ENCODE results near the gene ORMDL3. TPM values are rescaled to one million over a fixed set of nuclear protein-coding genes. Genes with fewer than 3 reads are reported as not detected.

ORMDL3 gene, protein sequence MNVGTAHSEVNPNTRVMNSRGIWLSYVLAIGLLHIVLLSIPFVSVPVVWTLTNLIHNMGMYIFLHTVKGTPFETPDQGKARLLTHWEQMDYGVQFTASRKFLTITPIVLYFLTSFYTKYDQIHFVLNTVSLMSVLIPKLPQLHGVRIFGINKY
- polyA plus RNA-seq (ENCODE audit: insufficient read depth in 1 of 5, insufficient read length in 5 of 5, low replicate concordance in 1 of 5): 10 to 100 TPM; 76.5 to 88.5 (median 84.4) TPM
- long read RNA-seq, donor 1, transcript ORMDL3-204 (4 exons, 2,106 nt): minor isoform, 9 of 27 reads
- long read RNA-seq, donor 1, transcript ORMDL3-201 (4 exons, 2,111 nt): major isoform, 18 of 27 reads
- long read RNA-seq, donor 1, partial matches to known transcripts: 0 of 27 reads
- long read RNA-seq, donor 1, other reads (novel, unspliced or antisense): 0 of 27 reads
- long read RNA-seq, donor 2, transcript ORMDL3-204 (4 exons, 2,106 nt): minor isoform, 6 of 18 reads
- long read RNA-seq, donor 2, transcript ORMDL3-201 (4 exons, 2,111 nt): major isoform, 12 of 18 reads
- long read RNA-seq, donor 2, partial matches to known transcripts: 0 of 18 reads
- long read RNA-seq, donor 2, other reads (novel, unspliced or antisense): 0 of 18 reads
- long read RNA-seq, donor 3, transcript ORMDL3-204 (4 exons, 2,106 nt): minor isoform, 8 of 20 reads
- long read RNA-seq, donor 3, transcript ORMDL3-201 (4 exons, 2,111 nt): major isoform, 11 of 20 reads
- long read RNA-seq, donor 3, partial matches to known transcripts: 0 of 20 reads
- long read RNA-seq, donor 3, other reads (novel, unspliced or antisense): 0 of 20 reads
- long read RNA-seq, donor 4, transcript ORMDL3-201 (4 exons, 2,111 nt): major isoform, 7 of 9 reads
- long read RNA-seq, donor 4, partial matches to known transcripts: 0 of 9 reads
- long read RNA-seq, donor 4, other reads (novel, unspliced or antisense): 0 of 9 reads
- long read RNA-seq, donor 5, transcript ORMDL3-204 (4 exons, 2,106 nt): minor isoform, 7 of 20 reads
- long read RNA-seq, donor 5, transcript ORMDL3-201 (4 exons, 2,111 nt): major isoform, 13 of 20 reads
- long read RNA-seq, donor 5, partial matches to known transcripts: 0 of 20 reads
- long read RNA-seq, donor 5, other reads (novel, unspliced or antisense): 0 of 20 reads
- long read RNA-seq, donor 6, transcript ORMDL3-201 (4 exons, 2,111 nt): major isoform, 21 of 25 reads
- long read RNA-seq, donor 6, partial matches to known transcripts: 0 of 25 reads
- long read RNA-seq, donor 6, other reads (novel, unspliced or antisense): 0 of 25 reads
- long read RNA-seq, donor 7, transcript ORMDL3-204 (4 exons, 2,106 nt): minor isoform, 5 of 18 reads
- long read RNA-seq, donor 7, transcript ORMDL3-201 (4 exons, 2,111 nt): major isoform, 13 of 18 reads
- long read RNA-seq, donor 7, partial matches to known transcripts: 0 of 18 reads
- long read RNA-seq, donor 7, other reads (novel, unspliced or antisense): 0 of 18 reads
- long read RNA-seq, donor 8, partial matches to known transcripts: 6 of 11 reads
- long read RNA-seq, donor 8, other reads (novel, unspliced or antisense): 0 of 11 reads

DNA sequence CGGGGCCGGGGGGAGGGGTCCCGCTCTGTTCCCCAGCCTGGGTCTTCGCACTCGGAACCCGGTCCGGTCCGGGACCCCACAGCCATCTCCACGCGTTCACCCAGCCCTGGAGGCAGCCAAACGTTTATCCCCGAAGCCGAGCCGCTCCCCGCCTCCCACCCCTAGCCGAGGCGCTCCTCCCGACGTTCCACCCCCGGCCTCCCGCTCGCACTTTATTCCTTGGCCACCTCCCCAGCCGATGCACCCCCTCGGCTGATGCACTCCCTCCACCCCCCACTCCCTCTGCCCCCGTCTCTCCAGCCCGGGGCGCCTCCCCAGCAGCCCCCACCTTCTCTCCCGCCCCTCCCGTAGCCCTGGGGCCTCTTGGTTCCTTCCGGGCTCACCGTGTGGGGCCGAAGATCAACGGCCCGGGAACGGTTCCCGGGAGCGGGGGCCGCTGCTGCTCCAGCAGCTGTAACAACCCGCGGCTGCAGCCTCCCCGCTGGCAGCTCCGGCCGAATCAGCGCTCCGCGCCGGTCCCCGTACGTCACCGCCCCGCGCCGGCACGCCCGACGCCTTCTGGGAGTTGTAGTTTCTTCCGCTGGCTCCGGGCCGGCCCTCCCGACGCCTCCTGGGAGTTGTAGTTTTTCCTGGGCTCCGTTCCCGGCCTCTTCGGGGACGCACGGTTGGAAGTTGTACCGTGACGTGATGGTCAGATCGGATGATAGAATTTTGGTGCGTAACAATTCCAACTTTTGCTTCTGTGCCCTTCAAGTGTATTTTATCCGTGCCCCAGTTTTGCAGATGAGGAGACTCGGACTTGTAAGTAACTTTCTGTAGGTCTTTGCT, at the start of gene ORMDL3, which contains the start of gene LRRC3C:
Gene ORMDL3 (minus strand): TSS at position 501 of the 828 bp plus-strand sequence. CDS start 3,398 bp downstream, outside the sequence.
Gene LRRC3C (plus strand): TSS at position 632 of the 828 bp plus-strand sequence. CDS start 13,792 bp downstream, outside the sequence.
- DNase-seq: peak; percentile 96 to 97

DNA sequence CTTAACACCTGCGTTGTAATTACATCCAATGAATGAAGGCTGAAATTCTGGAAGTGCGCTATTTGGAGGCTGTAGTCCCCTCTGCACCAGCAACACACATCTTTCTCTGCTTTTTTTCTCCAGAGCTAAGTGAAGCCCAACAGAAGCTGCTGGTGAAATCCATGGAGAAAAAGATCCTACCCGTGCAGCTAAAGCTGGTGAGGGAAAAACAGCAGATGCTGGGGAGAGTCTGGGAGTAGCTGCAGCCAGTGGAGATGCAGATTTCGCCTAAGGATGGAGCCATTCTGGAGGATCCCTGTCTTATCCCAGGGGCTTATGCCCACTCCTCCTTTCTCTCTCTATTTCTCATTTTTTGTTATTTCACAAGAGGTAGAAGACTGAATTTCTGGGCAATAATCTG, 48.4 kb upstream of the ORMDL3 start:
- no peak for DNase-seq

DNA sequence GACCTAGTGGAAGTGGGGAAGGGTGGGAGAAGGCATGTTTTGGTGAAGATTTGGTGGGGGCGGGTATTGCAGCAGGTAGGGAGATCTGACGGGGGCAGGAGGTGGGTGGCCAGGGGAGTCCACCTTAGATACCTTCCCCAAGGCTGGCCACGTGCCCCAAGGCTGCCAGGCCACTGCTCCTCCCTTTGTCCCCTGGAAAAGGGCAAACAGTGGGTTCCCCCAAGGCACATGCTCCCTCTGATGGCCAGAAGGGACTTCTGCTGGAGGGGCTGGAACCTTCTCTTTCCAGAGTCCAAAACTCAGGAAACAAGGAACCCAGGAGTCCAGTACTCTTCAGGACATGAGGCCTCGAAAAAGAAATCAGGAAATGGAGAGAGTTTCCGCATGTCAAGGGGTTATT, 47.0 kb upstream of the ORMDL3 start:
- DNase-seq: no peak

DNA sequence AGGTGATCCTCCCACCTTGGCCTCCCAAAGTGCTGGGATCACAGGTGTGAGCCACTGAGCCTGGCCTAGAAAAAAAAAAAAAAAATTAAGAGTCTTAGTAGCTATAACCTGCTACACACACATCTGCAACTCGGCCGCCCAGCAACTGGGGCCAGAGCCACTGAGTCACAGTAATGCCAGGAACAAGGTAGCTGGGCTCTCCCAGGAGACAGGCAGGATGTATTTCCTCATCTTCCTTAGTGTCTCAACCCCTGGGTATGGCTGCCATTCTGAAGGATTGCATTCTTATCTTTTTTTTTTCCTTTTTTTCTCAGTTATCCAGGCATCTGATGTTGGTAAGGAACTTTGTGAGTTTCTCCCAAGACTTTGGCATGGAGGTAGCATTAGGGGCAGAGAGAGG, 46.1 kb upstream of the ORMDL3 start:
- DNase-seq: no peak

DNA sequence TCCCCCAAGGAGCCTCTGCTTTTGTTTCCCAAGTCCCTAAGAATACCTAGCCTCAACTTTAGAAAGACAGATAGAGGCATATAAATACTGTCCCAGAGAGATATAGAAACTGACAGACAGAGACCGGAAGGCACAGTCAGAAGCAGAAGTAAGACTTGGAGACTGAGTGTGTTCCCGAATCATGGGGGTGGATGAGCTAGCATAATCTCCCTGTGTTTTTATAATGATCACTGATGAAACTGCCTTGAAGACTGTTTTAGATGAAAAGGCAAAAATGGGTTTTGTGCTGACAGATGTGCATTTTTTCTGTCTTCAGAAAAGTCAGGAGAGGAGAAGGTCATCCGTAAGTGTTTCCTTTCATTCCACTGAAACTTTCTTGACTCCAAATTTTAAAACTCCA, 44.9 kb upstream of the ORMDL3 start:
- no peak for DNase-seq

DNA sequence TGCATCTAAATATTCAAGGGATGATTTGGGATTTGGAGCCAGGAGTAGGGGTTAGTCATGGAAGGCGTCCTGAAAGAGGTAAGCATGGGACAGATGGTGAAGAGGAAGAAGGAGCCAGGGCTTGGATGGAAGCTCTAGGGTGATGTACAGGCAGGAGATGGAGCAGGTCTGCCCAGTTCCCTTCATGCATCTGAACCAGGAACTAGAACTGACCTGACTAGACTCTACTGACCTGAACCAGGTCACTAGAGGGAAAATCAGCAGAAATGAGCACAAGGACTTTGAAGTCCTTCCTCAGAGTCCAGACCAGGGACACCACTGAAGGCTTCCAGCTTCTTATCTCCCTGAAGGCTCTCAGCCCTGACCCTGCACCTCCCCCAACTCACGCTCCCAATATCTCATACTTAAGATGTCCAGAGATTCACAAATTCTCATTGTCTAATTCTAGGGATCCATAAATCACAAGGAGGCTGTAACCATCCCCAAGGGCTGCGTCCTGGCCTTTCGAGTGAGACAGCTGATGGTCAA, 43.7 kb upstream of the ORMDL3 start:
- DNase-seq: no peak

DNA sequence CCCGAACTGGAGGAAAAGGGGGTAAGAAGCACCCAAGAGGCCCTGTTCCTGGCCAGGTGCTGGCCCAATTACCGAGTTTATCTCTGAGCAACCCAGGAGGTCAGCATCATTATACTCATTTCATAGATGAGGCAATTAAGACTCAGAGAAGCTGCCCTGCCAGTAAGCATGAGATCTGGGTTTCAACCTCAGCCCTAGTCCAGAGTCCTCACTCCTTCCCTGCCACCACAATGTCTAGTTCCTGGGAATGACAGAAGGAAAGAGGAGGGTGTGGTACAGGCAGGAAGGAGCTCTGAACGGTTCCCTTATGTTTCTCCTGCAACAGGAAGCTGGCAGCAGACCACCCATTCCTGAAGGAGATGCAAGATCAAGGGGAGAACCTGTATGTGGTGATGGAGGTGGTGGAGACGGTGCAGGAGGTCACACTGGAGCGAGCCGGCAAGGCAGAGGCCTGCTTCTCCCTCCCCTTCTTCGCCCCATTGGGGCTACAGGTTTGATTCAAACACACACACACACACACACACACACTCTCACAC, 42.8 kb upstream of the ORMDL3 start:
- DNase-seq: no peak

DNA sequence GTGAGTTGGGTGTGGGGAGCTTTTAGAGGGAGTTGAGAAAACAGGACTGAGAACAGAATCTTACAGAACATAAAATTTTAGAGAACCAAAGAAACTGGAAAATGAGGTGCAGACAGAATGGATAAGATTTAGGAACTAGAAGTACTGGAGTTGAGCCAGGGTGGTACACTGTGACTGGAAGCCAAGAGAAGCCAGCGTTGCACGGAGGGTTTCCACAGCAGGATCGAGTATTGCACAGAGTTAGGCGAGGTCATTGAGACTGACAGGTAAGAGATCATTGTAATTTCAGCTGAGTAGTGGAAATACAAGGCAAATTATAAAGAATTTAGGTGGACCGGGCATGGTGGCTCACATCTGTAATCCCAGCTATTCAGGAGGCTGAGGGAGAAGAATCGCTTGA, 42.0 kb upstream of the ORMDL3 start:
- no peak for DNase-seq

DNA sequence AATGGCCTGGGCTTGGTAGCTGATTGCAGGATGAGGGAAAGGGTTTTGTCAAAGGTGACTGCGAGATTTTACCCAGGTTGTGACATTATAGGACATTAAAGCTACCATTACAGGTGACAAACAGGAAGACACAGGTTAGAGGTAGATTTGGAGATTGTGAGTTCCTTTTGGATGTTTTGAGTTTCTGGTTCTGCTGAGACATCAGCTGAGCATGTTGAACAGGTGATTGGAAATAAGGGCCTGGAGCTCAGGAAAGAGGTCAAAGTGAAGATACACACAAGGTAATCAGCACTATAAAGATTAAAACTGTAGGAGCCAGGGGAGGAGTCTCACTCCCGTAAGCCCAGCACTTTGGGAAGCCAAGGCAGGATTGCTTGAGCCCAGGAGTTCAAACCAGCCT, 41.4 kb upstream of the ORMDL3 start:
- DNase-seq: no peak

DNA sequence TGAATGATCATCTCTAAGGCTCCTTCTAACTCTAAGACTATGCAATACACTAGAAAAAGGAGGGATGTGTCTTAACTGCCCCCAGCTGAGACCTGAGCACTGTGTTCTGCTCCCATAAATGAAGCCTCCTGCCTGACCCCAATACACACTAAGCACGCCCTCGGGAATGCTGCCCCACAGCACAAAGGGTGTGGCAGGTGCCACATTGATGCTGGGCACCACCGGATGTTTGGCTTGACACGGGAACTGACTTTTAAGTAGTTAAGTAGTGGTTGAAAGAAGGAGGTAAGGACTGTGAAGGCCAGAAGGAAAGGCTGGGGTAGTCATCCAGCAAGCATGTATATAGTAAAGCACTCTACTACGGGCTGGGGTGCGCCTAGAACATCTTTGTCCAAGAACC, 39.4 kb upstream of the ORMDL3 start:
- no peak for DNase-seq

DNA sequence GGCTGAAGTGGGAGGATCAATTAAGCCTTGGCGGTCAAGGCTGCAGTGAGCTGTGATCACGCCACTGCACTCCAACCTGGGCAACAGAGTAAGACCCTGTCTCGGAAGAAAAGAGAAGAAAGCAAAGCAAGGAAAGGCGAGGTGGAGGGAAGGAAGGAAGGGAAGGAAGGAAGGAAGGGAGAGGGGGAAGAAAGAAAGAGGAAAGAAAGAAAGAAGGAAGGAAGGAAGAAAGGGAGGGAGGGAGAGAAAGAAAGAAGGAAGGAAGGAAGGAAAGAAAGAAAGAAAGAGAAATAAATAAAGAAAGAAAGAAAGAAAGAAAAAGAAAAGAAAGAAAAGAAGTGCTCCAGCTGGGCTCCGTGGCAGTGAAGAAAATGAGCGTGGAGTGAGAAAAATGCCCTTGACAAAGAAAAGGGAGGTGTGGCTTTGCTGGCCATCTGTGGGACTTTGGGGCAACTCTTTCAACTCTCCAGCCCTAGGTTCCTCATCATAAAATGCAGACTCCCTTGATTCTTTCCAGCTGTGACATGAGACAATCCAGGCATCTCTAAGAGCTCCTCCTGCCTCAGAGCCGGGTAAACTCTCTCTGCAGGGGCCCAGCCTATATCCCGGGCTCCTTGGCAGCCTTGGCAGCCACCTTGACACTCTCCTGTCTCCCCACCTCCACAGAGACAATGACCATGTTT, 37.8 kb upstream of the ORMDL3 start:
- no peak for DNase-seq

DNA sequence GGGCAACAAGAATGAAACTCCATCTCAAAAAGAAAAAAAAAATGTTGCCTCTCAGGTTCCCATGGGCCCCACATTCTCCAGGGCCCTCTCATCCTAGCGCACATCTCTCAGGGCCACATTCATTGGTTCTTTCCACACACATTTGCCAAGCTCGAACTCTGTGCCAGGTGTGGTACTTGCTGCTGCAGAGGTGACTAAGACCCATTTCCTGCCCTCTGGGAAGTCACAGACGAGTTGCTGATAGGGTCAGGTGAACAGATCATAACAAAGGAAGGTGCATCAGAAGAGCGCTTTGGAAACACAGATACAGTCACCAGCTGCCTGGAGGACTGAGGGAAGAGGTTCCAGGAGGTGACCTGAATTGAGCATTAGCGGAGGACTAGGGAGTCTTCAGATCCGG, 36.4 kb upstream of the ORMDL3 start:
- DNase-seq: no peak

DNA sequence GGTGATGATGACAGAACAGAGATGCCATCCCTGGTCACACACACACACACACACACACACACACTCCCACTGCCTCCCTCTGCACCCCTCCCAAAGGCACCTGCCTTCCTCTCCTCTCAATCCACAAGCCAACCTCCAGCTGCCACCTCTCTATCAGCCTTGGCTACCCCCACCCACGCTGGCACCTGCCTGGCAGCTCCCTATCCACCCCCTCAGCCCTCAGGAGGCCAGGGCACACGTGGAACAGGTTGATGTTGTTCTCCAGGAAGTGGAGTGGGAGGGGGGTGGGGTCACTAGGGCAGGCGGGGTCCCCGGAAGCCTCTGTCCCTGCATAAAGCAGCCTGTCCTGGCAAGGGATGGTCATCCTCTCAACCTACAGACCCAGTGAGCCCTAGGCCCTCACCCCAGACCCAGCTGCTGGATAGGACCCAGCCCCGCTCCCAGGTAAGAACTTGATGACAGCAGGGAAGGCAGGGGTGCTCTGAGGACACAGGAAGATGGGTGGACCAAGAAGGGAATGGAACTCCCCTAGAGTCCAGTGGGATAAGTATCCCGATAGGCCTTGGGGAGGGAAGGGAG, 35.3 kb upstream of the ORMDL3 start, which contains the start of gene GSDMA:
Gene GSDMA (plus strand): TSS at position 363 of the 579 bp plus-strand sequence. CDS start 2,684 bp downstream, outside the sequence.
- DNase-seq: no peak

DNA sequence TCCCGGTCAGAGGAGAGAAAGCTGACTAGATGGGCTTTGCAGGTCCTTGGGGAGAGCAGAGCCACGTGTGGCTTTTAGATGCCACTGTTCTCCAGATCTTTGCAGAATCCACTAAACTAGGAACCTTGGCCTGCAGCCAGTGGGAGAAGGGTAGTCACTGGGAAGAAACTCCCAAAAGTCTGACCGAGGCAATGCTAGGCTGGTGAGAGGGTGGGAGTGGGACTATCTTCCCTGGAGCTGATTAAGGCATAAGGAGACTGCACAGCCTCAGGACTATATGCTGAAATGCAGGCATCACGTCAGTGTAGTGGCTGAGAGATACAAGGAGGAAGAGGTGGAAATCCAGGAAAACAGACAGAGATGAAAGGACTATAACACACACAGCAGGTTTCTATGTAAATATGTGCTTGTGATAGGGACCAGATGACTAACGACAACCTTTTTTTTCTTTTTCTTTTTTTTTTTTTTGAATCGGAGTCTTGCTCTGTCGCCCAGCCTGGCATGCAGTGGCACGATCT, 33.2 kb upstream of the ORMDL3 start:
- DNase-seq: no peak

DNA sequence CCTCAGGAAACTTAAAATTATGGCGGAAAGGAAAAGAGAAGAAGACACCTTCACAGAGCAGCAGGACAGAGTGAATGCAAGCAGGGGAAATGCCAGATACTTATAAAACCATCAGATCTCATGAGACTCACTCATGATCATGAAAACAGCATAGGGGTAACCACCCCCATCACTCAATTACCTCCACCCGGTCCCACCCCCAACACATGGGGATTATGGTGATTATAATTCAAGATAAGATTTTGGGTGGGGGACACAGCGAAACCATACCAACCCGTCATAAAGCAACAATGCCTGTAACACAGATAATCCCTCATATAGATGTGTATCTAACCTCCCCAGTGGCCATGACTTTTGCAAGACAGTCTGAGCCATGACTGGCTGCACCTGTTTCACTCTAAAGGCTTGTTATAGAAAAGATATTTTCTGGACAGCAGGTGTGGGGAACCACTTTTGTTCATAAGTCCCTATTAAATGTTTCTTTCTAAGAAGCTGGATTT, 28.4 kb upstream of the ORMDL3 start:
- no peak for DNase-seq

DNA sequence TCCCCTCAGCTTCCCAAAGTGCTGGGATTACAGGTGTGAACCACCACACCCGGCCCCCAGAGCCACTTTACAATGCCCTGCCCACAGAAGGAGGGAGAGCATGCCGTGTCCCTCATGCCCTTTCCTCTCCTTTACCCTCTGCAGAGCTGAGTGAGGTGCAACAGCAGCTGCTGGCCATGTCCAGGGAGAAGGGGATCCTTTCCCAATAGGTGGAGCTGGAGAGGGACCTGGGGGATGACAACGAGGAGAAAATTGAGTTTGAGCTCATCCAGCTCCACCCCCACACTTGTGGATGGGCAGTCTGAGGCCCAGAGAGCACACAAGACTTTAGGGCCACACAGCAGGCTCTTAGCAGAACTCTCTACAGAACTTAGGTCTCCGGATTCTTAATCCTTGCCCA, 27.5 kb upstream of the ORMDL3 start:
- no peak for DNase-seq

DNA sequence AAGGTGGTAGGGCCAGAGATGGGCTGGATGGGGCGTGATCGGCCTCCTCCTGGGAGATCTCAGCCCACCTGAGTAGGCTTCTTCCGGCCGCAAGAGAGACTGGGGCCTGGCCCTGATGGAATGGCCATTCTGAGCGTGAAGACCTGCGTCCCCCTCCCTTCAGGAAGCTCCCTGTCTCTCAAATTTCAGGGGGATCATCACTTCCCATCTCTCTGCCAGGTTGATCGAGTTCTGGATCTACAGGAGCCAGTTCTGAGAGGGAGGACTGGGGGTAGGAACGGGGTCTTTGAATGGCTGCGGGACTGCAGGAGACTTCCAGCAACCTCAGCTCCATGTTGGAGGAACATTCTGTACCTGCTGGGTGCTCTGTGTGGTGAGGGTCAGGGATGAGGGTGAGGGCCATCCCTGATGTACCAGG, 26.1 kb upstream of the ORMDL3 start:
- DNase-seq: no peak

All from right lung (tissue), 10 donors.